Hepatic stellate cell (primary cell): Measurements from ENCODE around the gene ZNRF2.
"Not testable (repeated sequence)": the region's sequence is repeated elsewhere in the genome, so short reads cannot be mapped to it uniquely, and the experiment has no call there.

ENCODE experiments used
- DNase-seq: peaks from one replicate; pipeline ENCODE4 v3.0.0; 2011; ENCODE audit warnings: low spot score

The ZNRF2 gene

DNA sequence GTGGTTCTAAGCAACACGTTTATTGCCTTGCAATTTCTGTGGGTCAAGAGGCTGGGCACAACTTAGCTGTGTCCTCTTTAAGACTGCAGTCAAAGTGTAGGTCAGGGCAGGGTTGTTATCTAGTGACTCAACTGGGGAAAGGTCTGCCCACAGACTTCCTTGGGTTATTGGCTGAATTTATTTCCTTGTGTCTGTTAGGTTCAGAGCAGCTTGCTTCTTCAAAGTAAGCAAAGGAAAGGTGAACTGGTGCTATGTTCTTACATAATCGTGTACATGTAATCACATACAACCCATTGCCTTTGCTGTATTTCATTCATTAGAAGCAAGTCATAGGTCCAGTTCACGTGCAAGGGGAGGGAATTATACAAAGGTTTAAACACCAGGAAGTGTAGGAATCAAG lies 5.9 kb downstream of the ZNRF2 start:
- DNase-seq: not testable (repeated sequence)

DNA sequence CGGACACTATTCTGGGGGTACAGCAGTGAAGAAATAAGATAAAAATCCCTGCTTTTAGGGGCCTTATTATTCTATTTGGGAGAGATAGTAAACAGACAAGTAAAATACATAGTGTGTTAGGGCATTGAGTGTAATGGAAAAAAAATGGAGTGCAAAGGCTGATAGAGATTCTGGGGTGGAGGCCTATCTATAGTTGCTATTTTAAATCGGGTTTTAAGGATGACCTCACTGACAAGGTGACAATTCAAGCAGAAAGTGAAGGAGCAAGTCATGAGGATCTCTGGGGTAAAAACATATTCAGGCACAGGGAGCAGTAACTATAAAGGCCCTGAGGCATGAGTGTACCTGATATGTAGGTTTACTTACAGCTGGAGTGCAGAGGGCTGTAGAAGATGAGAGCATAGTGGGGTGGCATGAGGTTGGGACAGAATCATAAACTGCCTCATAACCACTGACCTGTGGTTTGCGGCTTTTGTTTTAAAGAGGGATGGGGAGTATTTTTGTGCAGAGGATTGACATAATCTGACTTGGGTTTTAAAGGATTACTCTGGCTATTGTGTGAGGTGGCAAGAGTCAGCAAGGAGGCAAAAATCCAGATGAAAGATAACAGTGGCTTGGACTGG lies 8.1 kb downstream of the ZNRF2 start:
- DNase-seq: not testable (repeated sequence)

- DNase-seq: not testable (repeated sequence)
These were observed 11.9 kb downstream of the ZNRF2 start for GRCh38 chr7:30296304-30296703.

DNA sequence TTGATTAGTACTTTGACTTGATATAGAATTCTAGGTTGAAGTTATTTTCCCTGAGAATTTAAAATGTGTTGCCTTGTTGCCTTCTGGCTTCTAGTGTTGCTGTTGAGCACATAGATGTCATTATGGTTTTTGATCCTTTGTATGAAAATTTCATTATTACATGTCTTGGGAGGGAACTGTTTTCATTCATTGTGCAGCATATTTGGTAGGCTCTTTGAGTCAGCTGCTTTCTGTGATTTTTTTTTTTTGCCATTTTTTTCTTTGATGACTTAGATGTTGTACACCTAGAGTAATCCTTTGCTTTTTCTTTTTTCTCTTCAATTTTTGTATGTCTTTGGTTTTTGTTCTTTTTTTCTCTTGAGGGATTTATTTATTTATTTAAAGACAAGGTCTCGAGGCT lies 13.1 kb downstream of the ZNRF2 start:
- not testable (repeated sequence) for DNase-seq

DNA sequence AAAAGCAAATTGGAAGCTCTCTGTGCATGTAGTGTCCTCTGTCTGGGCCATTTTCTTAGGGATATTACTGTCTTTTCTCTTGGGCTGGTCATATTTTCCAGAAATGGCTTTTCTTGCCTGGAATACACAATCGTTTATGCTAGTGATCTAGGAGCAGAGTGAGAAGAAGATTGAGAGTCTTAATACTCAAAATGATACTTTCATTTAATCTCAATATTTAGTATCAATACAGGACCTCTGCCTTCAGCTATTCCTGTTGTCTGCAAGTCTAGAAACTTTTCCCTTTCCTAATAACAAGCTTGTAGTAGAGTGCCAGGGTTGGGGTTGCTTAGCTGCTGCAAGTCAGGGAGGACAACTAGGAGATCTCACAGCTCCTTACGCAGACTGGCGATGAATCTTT lies 14.0 kb downstream of the ZNRF2 start:
- DNase-seq: not testable (repeated sequence)

DNA sequence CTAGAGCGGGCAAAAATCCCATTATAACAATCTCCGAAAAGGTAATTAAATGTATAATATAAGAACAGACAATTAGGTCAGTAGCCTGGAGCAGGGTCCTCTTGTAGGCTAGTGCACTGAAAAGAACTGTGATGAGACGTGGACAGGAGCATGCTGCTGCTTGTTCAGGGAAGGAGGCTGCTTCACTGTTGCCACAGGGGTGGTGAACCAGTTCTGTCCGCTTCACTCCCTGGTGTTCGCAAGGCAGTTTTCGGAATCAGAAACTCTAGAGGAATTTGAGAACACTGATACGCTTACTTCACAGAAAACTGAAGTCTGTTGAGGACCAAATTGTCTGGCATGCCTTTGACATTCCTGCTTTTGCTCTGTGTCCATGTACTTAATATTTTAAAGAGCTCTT lies 17.4 kb downstream of the ZNRF2 start:
- no peak for DNase-seq

- DNase-seq: no peak
These were observed 18.4 kb downstream of the ZNRF2 start for GRCh38 chr7:30302656-30303311.

DNA sequence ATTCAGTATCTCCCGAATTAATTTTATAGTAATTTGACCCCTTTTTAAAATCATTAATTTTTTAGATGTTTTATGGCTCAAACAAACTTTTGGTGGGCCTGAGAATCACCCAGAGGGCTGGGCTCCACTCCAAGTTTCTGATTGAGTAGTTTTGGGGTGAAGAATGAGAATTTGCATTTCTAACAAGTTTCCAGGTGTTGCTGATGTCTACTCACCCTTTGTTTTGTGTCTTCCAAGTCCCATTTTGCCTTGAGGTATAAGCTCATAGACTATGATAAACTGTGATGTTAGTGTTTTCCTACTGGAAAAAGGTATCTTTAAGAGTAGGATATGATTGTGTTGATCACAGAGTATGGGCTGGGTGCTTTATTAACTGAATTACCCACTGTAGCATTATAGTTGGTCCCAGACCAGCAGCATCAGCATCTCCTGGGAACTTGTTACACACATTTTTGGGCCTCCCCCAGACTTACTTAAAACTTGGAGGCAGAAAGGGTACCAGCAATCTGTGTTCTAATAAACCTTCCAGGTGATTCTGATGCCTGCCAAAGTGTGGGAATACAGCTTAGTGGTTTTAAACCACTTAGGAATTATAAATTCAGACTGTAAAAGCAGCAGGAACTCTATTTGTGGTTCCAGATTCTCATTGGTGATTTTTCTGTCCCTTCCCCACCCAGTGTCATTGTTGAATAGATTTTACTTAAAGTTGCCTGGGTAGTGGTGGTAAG lies 19.1 kb downstream of the ZNRF2 start:
- DNase-seq: no peak

GRCh38 chr7:30304177-30304884 lies 19.9 kb downstream of the ZNRF2 start:
- no peak for DNase-seq

GRCh38 chr7:30306976-30307375 lies 22.6 kb downstream of the ZNRF2 start:
- DNase-seq: no peak

DNA sequence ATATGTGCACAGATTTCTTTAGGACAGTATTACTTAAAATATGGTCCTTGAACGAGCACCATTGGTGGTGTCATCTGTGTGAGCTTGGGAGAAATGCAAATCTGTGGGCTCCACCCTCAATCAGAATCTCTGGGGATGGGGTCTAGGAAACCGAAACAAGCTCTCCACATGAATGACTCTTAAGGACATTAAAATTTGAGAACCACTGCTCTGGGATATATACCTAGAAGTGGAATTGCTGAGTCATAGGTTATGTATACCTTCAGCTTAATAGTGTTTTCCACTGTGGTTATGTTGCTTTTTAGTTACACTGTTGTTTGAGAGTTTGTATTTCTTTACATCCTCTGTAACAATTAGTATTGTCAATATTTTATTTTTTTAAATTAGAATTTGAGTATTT lies 24.0 kb downstream of the ZNRF2 start:
- DNase-seq: no peak

- DNase-seq: no peak
These were observed 24.9 kb downstream of the ZNRF2 start for GRCh38 chr7:30309302-30309701.

- DNase-seq: no peak
These were observed 25.5 kb downstream of the ZNRF2 start for GRCh38 chr7:30309842-30310435.

DNA sequence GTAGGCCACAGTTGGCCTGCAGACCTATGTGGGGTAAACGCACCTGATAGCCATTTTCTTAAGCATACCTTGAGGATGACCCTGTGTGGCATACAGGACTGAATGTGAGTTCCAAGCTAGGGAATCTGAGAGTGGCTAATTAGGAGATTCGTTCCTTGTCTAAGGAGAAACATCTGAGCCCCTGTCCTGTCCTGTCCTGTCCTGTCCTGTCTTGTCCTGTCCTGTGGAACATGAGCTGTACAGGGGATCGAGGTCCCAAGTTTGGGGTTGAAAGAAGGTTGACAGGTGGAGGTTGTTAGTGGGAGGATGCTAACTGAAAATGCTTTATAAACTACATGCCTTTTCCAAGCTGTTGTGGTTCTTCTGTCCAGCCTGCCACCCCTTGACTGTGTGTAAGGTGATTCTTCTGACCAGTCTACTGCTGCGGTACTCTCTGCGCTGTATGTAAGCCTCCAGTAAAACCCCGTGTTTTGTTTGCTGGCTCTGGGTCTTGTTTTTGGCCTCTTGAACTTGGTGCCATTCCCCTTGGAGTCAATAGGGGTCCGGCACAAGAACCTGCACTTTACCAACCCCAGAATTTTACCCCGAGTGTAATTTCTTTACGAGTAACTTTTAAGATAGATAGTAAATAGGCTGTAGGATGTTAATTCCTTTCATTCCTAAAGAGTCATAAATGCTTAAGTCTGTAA lies 26.4 kb downstream of the ZNRF2 start:
- DNase-seq: no peak

DNA sequence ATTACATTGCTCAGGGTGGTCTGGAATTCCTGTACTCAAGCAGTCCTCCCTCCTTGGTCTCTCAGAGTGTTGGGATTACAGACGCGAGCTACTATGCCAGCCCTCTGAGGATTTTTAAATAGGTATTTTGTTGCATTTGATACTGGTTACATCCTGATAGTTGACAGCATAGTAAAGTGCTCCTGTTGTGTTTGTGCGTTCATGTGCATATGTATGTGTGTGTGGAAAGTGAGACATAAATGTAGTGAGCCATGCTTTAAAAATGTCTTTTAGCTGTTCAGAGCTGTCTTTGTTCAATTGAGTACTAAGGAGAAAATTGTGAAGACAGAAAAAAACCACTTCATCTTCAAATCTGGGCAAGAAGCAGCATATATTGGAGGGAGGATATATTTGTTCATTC lies 27.8 kb downstream of the ZNRF2 start:
- DNase-seq: no peak

DNA sequence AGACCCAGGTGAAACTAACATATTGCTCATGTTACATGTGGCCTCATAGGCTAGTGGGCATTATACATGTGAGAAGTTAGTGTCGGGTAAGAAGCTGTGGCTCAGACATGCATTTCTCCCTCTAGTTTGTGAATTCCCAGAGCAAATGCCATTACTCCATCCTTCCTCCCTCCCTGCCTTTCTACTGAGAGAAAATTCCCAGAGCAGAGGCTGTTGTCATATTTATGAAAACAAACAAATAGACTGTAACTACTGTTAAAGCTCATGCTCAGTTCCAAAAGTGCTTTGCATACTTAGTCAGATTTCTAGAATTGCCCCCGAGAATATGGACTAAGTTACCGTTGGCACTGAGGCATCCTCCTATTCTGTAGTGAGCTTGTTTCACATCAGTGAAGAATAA lies 29.0 kb downstream of the ZNRF2 start:
- DNase-seq: no peak

- no peak for DNase-seq
These were observed 29.4 kb downstream of the ZNRF2 start for GRCh38 chr7:30313793-30314192.

DNA sequence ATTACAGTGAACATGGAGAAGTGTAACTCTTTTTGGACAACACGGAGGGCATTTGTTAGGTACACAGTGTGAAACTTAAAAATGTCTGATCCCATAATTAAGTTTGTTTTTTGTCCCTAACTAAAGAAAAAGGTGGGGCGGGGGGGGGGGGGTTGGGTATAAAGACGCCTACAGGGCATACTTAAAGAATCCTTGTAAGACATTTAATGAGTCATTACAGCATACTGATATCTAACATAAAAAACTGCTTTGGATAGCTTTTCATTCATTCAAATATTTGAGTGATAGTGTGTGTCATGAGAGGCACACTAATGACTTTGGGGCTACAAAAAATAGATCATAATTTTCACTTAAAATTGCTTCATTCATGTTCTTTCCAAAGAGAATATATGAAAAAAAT lies 31.2 kb downstream of the ZNRF2 start:
- no peak for DNase-seq

DNA sequence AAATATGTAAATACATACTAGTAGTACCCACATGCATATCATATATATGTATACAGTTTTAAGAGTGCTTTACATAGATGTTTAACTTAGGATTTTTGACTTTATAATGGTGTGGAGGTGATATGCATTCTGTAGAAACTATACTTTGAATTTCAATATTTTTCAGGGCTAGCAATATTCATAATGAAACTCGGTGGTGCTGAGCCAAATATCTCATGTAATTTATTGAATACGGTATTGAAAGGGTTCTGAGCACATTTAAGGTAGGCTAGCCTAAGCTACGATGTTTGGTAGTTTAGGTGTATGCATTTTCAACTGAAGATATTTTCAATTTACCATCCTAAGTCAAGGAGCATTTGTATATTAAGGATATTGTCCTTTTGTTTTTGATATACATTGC lies 36.0 kb downstream of the ZNRF2 start:
- no peak for DNase-seq

DNA sequence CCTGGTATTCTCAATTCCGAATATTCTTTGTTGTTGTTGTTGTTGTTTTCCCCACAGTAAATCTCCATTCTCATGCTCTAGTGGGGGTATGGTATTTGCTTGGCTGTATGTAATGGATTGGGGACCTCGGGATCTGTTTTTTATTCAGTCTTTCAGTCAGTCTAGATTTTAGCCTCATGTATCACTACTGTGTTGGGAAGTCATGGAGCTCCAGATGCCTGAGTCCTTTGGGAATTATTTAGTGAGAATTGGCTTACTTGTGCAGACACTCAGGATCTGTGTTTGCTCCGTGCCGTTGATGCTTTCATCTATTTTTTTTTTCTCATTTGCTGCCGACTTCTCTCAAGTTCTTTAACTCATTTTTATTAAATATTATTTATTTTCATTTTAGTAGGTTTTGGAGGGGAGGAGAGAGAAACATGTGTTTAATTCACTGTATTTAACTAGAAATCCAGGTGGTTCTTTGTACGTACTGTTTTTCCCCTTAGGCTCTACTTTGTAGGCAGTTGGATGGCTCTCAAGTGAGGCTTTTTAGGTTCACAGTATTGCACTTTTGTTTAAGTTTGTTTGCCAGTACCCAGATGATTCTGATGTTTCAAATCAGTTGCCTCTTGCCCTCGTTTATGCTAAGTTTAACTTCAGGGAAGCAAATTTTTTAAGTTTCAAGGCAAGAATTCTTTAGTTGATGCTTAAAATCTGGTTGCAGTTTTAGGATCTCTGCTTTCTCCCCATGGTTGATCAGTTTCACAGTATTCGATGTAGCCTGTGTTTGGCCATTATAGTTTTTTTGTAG lies 36.9 kb downstream of the ZNRF2 start:
- no peak for DNase-seq

GRCh38 chr7:30321882-30322192 lies 37.4 kb downstream of the ZNRF2 start:
- no peak for DNase-seq
